ENCODE data around the gene TRPV3. TPM values are rescaled to one million over a fixed set of nuclear protein-coding genes. Genes with fewer than 3 reads are reported as not detected.
"Not testable (repeated sequence)": the region's sequence is repeated elsewhere in the genome, so short reads cannot be mapped to it uniquely, and the experiment has no call there.

Gene TRPV3
- polyA plus RNA-seq, 10 donors, result 1.0 to 2.3 (median 1.5) TPM

GRCh38 chr17:3526971-3527370 is 30.6 kb downstream of the TRPV3 start:
- DNase-seq, result no peak

- no peak for DNase-seq
These were observed 31.1 kb downstream of the TRPV3 start for GRCh38 chr17:3526491-3526890.

- no peak for DNase-seq
These were observed 33.6 kb downstream of the TRPV3 start for GRCh38 chr17:3524024-3524423.

GRCh38 chr17:3519472-3519871 is 38.1 kb downstream of the TRPV3 start:
- DNase-seq, result not testable (repeated sequence)

- DNase-seq, result no peak
These were observed 42.7 kb downstream of the TRPV3 start for GRCh38 chr17:3514873-3515272.

GRCh38 chr17:3514167-3514566 is 43.4 kb downstream of the TRPV3 start:
- DNase-seq, result not testable (repeated sequence)

GRCh38 chr17:3513305-3514035 is 44.1 kb downstream of the TRPV3 start:
- DNase-seq, result peak in 1 of 3 donors; percentile 31

GRCh38 chr17:3512505-3513171 is 45.0 kb downstream of the TRPV3 start:
- DNase-seq, result peak; percentile 69 to 92 (median 91)

GRCh38 chr17:3511852-3512504 is 45.6 kb downstream of the TRPV3 start:
- peak in 1 of 3 donors; percentile 45 for DNase-seq

GRCh38 chr17:3510090-3510489 is 47.5 kb downstream of the TRPV3 start:
- no peak for DNase-seq

- DNase-seq, result no peak
These were observed 49.7 kb downstream of the TRPV3 start for GRCh38 chr17:3507869-3508268.

- no peak for DNase-seq
These were observed 50.5 kb downstream of the TRPV3 start for GRCh38 chr17:3507071-3507470.

GRCh38 chr17:3506054-3506453 is 51.6 kb downstream of the TRPV3 start:
- no peak for DNase-seq

- no peak for DNase-seq
These were observed 52.6 kb downstream of the TRPV3 start for GRCh38 chr17:3505008-3505407.

GRCh38 chr17:3503285-3503684 is 54.3 kb downstream of the TRPV3 start:
- DNase-seq, result peak; percentile 33 to 61 (median 50)

- peak in 2 of 3 donors; percentile 16 to 26 for DNase-seq
These were observed 55.1 kb downstream of the TRPV3 start for GRCh38 chr17:3502466-3502865.

- peak in 1 of 3 donors; percentile 26 for DNase-seq
These were observed 56.3 kb downstream of the TRPV3 start for GRCh38 chr17:3501344-3501743.

- DNase-seq, result no peak
These were observed 60.5 kb downstream of the TRPV3 start for GRCh38 chr17:3497101-3497500.

- no peak for DNase-seq
These were observed 72.0 kb downstream of the TRPV3 start for GRCh38 chr17:3485481-3486068.

- DNase-seq, result no peak
These were observed 74.8 kb downstream of the TRPV3 start for GRCh38 chr17:3482852-3483251.

GRCh38 chr17:3479988-3480387 is 77.6 kb downstream of the TRPV3 start:
- DNase-seq, result no peak
